DND-41 (cell line): Measurements from ENCODE around the gene TCF4.

Experiments used
- EZH2 ChIP-seq: IDR thresholded peaks from 3 replicates; pipeline ENCODE4 v1.6.1; 2012; ENCODE audit warnings: borderline replicate concordance, low read depth, mild to moderate bottlenecking, moderate library complexity, low read length, inconsistent platforms; ENCODE audit not compliant: severe bottlenecking
- TF ChIP-seq, protein P1 (sequence below): IDR thresholded peaks from 2 replicates; pipeline ENCODE4 v1.5.1; 2012; ENCODE audit warnings: borderline replicate concordance, low read length, moderate library complexity, mild to moderate bottlenecking; ENCODE audit not compliant: poor library complexity, severe bottlenecking; ENCODE audit errors: extremely low read depth

DNA sequence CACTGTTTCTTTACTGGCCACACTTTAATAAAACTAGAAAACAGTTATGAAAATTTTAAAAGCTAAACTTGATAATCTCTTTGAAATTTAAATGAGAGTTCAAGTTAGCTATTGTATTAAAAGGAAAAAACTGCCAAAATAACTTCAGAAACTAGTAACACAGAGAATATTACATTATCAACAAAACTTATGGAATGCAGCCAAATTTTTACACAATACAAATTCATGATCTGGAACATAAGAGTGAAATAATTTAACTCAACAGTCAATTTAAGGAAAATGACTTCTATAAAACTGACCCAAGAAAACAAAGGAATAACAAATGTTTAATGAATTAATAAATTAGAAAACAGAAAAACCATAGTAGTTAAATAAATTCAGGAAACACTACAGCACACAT is 65.0 kb downstream of the TCF4 start:
- TF ChIP-seq, protein P1, sequence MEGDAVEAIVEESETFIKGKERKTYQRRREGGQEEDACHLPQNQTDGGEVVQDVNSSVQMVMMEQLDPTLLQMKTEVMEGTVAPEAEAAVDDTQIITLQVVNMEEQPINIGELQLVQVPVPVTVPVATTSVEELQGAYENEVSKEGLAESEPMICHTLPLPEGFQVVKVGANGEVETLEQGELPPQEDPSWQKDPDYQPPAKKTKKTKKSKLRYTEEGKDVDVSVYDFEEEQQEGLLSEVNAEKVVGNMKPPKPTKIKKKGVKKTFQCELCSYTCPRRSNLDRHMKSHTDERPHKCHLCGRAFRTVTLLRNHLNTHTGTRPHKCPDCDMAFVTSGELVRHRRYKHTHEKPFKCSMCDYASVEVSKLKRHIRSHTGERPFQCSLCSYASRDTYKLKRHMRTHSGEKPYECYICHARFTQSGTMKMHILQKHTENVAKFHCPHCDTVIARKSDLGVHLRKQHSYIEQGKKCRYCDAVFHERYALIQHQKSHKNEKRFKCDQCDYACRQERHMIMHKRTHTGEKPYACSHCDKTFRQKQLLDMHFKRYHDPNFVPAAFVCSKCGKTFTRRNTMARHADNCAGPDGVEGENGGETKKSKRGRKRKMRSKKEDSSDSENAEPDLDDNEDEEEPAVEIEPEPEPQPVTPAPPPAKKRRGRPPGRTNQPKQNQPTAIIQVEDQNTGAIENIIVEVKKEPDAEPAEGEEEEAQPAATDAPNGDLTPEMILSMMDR = no peak
- no peak for TF ChIP-seq EZH2
